GM19193 (cell line): ENCODE data around the gene ZPLD1.

Source experiments
- POLR2A ChIP-seq: IDR thresholded peaks from 4 replicates; pipeline ENCODE4 v1.6.1; 2011; ENCODE audit not compliant: insufficient read depth, insufficient read length; ENCODE audit errors: extremely low read depth

ZPLD1 gene

GRCh38 chr3:102483556-102483955 is 48.7 kb downstream of the ZPLD1 start:
- no peak for TF ChIP-seq POLR2A

- TF ChIP-seq POLR2A: no peak
These were observed 49.5 kb downstream of the ZPLD1 start for GRCh38 chr3:102484363-102484762.

GRCh38 chr3:102485701-102486100 is 50.9 kb downstream of the ZPLD1 start:
- no peak for TF ChIP-seq POLR2A

- no peak for TF ChIP-seq POLR2A
These were observed 53.5 kb downstream of the ZPLD1 start for GRCh38 chr3:102488331-102488730.

GRCh38 chr3:102492300-102492699 is 57.5 kb downstream of the ZPLD1 start:
- TF ChIP-seq POLR2A: no peak

GRCh38 chr3:102497571-102497970 is 62.8 kb downstream of the ZPLD1 start:
- no peak for TF ChIP-seq POLR2A

- TF ChIP-seq POLR2A: no peak
These were observed 70.7 kb downstream of the ZPLD1 start for GRCh38 chr3:102505542-102505941.

GRCh38 chr3:102510663-102511062 is 75.8 kb downstream of the ZPLD1 start:
- no peak for TF ChIP-seq POLR2A

GRCh38 chr3:102511168-102511567 is 76.4 kb downstream of the ZPLD1 start:
- no peak for TF ChIP-seq POLR2A

GRCh38 chr3:102511639-102512038 is 76.8 kb downstream of the ZPLD1 start:
- TF ChIP-seq POLR2A: no peak

GRCh38 chr3:102512734-102513504 is 78.1 kb downstream of the ZPLD1 start:
- TF ChIP-seq POLR2A: no peak

- TF ChIP-seq POLR2A: no peak
These were observed 79.4 kb downstream of the ZPLD1 start for GRCh38 chr3:102514241-102514640.

GRCh38 chr3:102521246-102521645 is 86.4 kb downstream of the ZPLD1 start:
- TF ChIP-seq POLR2A: no peak

GRCh38 chr3:102525624-102526023 is 90.8 kb downstream of the ZPLD1 start:
- TF ChIP-seq POLR2A: no peak

- TF ChIP-seq POLR2A: no peak
These were observed 92.0 kb downstream of the ZPLD1 start for GRCh38 chr3:102526865-102527264.

- TF ChIP-seq POLR2A: no peak
These were observed 93.9 kb downstream of the ZPLD1 start for GRCh38 chr3:102528727-102529126.
